A204.1 (cell line): Measurements from ENCODE around the gene F11R.
"Not testable (repeated sequence)": the region's sequence is repeated elsewhere in the genome, so short reads cannot be mapped to it uniquely, and the experiment has no call there.

Experiments
- FAIRE-seq: peaks from 2 replicates; lab custom pipeline; 2012; peaks lifted over from hg19 to GRCh38; lab: Jason Lieb, UNC

Gene F11R

GRCh38 chr1:161012420-161012819 lies 8.5 kb downstream of the F11R start:
- no peak for FAIRE-seq

- FAIRE-seq: no peak
These were observed 11.2 kb downstream of the F11R start for GRCh38 chr1:161009602-161010211.

- FAIRE-seq: no peak
These were observed 12.0 kb downstream of the F11R start for GRCh38 chr1:161008869-161009510.

- no peak for FAIRE-seq
These were observed 13.6 kb downstream of the F11R start for GRCh38 chr1:161007369-161007768.

GRCh38 chr1:161006563-161006962 lies 14.4 kb downstream of the F11R start:
- no peak for FAIRE-seq

GRCh38 chr1:161001525-161001924 lies 19.4 kb downstream of the F11R start:
- FAIRE-seq: no peak

GRCh38 chr1:161000736-161001480 lies 20.0 kb downstream of the F11R start:
- no peak for FAIRE-seq

GRCh38 chr1:160999376-160999775 lies 21.6 kb downstream of the F11R start:
- no peak for FAIRE-seq

GRCh38 chr1:160997323-160998038 lies 23.5 kb downstream of the F11R start:
- no peak for FAIRE-seq

- FAIRE-seq: no peak
These were observed 24.8 kb downstream of the F11R start for GRCh38 chr1:160996178-160996577.

- peak; percentile 89 for FAIRE-seq
These were observed 27.3 kb downstream of the F11R start for GRCh38 chr1:160993544-160994193.

- FAIRE-seq: not testable (repeated sequence)
These were observed 28.9 kb downstream of the F11R start for GRCh38 chr1:160992036-160992435.

- FAIRE-seq: no peak
These were observed 33.4 kb downstream of the F11R start for GRCh38 chr1:160987359-160988050.

- FAIRE-seq: no peak
These were observed 35.2 kb downstream of the F11R start for GRCh38 chr1:160985723-160986122.

GRCh38 chr1:160981584-160982411 lies 39.2 kb downstream of the F11R start:
- FAIRE-seq: no peak

- FAIRE-seq: no peak
These were observed 41.7 kb downstream of the F11R start for GRCh38 chr1:160979286-160979685.

- FAIRE-seq: no peak
These were observed 42.4 kb downstream of the F11R start for GRCh38 chr1:160978510-160978927.

- FAIRE-seq: no peak
These were observed 45.9 kb downstream of the F11R start for GRCh38 chr1:160975026-160975425.

GRCh38 chr1:160973491-160973890 lies 47.5 kb downstream of the F11R start:
- FAIRE-seq: no peak

GRCh38 chr1:160972939-160973338 lies 48.0 kb downstream of the F11R start:
- FAIRE-seq: no peak

GRCh38 chr1:160971618-160972056 lies 49.3 kb downstream of the F11R start:
- no peak for FAIRE-seq
